GM12878 (cell line): ENCODE results near the gene ATP6V1G3. TPM values are rescaled to one million over a fixed set of nuclear protein-coding genes. Genes with fewer than 3 reads are reported as not detected.

Experiments used
- ATAC-seq: fragments of 200-7000 bp; cut with Tn5 transposase; 3 replicates; pipeline ENCODE4 v1.9.1; 2020; ENCODE audit warnings: mild to moderate bottlenecking, moderate library complexity
- BruUV-seq: library from RNA; stranded (reverse); fragments of 400-500 nt; replicated peaks from 2 replicates; lab custom pipeline; 2021; lab: Mats Ljungman, UMichigan
- CTCF ChIA-PET: fragments of 300-600 bp; sonication (Branson Sonifier 250); formaldehyde crosslinking; extraction: SDS; loops from one replicate; lab custom pipeline; 2021; ENCODE audit warnings: inconsistent platforms; lab: Yijun Ruan, JAX
- POLR2A ChIA-PET: fragments of 350-600 bp; formaldehyde crosslinking; extraction: SDS; loops from one replicate; lab custom pipeline; 2021; ENCODE audit warnings: inconsistent platforms; lab: Charles Lee
- RAD21 ChIA-PET: fragments of 300-600 bp; sonication (Branson Sonifier 250); formaldehyde crosslinking; loops from one replicate; lab custom pipeline; 2023; ENCODE audit warnings: antibody characterized with exemption; ENCODE audit not compliant: unreplicated experiment; lab: Charles Lee
- SMC1A ChIA-PET: fragments of 300-600 bp; sonication (Branson Sonifier 250); formaldehyde crosslinking; loops from one replicate; lab custom pipeline; 2023; ENCODE audit not compliant: unreplicated experiment, uncharacterized antibody; lab: Charles Lee
- DNase-seq: peaks from one replicate; pipeline ENCODE4 v3.0.0-alpha.2; 2011; ENCODE audit warnings: low read depth, low spot score
- FAIRE-seq: peaks from 3 replicates; lab custom pipeline; 2011; peaks lifted over from hg19 to GRCh38; lab: Jason Lieb, UNC
- H2AFZ ChIP-seq: 2 replicates; pipeline ENCODE4 v1.6.0; 2011; ENCODE audit warnings: low read depth, low read length, control low read depth; ENCODE audit not compliant: control insufficient read depth
- H3K27ac ChIP-seq: 2 replicates; pipeline ENCODE4 v1.5.1; 2011; ENCODE audit warnings: control low read depth; ENCODE audit not compliant: control insufficient read depth, insufficient read depth
- H3K27me3 ChIP-seq, 2 experiments: replicated peaks in 1 of 2; 2 replicates each; pipeline versions ENCODE4 v1.6.0 to v1.6.1; 2011; ENCODE audit warnings: low read length in 1 of 2; ENCODE audit not compliant: control insufficient read depth in 2 of 2, insufficient read depth in 2 of 2
- H3K36me3 ChIP-seq, 2 experiments: 2 replicates each; pipeline ENCODE4 v1.5.1; 2011; ENCODE audit warnings: low read length in 1 of 2; ENCODE audit not compliant: control insufficient read depth in 2 of 2, insufficient read depth in 2 of 2
- H3K4me1 ChIP-seq: 2 replicates; pipeline ENCODE4 v1.6.1; 2011; ENCODE audit warnings: mild to moderate bottlenecking, low read length, moderate library complexity, mixed read lengths; ENCODE audit not compliant: control insufficient read depth, insufficient read depth
- H3K4me2 ChIP-seq: 2 replicates; pipeline ENCODE4 v1.6.0; 2011; ENCODE audit warnings: control low read depth; ENCODE audit not compliant: control insufficient read depth, insufficient read depth
- H3K4me3 ChIP-seq: fragments of 200-600 bp; sonication (generic); 2 replicates; pipeline ENCODE4 v1.5.1; 2016
- H3K79me2 ChIP-seq: 2 replicates; pipeline ENCODE4 v1.6.0; 2011; ENCODE audit warnings: low read length; ENCODE audit not compliant: control insufficient read depth, insufficient read depth
- H3K9ac ChIP-seq: 2 replicates; pipeline ENCODE4 v1.8.0; 2011; ENCODE audit warnings: low read length, control low read depth, mixed read lengths; ENCODE audit not compliant: control insufficient read depth, insufficient read depth
- H3K9me3 ChIP-seq: replicated peaks from 3 replicates; pipeline ENCODE4 v1.5.1; 2011; ENCODE audit warnings: mild to moderate bottlenecking, low read length; ENCODE audit not compliant: control insufficient read depth, insufficient read depth
- H4K20me1 ChIP-seq: 2 replicates; pipeline ENCODE4 v1.6.0; 2011; ENCODE audit not compliant: control insufficient read depth, insufficient read depth
- CREM ChIP-seq: IDR thresholded peaks from 2 replicates; pipeline ENCODE4 v1.6.1; 2014; ENCODE audit warnings: antibody characterized with exemption, low read depth
- FOXK2 ChIP-seq: fragments of 450-650 bp; IDR thresholded peaks from 2 replicates; pipeline ENCODE4 v1.6.1; 2017; ENCODE audit warnings: mild to moderate bottlenecking, moderate library complexity
- NFYA ChIP-seq: IDR thresholded peaks from 2 replicates; pipeline ENCODE4 v1.6.1; 2011; ENCODE audit warnings: low read depth, mild to moderate bottlenecking, low read length, improper control_type of control experiment, borderline replicate concordance
- SREBF1 ChIP-seq: IDR thresholded peaks from 2 replicates; pipeline ENCODE4 v1.6.1; 2012; ENCODE audit warnings: mild to moderate bottlenecking, low read length
- SRF ChIP-seq, 2 experiments: IDR thresholded peaks; 2 replicates each; pipeline ENCODE4 v1.6.1; 2011; ENCODE audit warnings: low read depth in 2 of 2, low read length in 2 of 2, mild to moderate bottlenecking in 1 of 2, moderate library complexity in 1 of 2
- STAT1 ChIP-seq: fragments of 450-650 bp; conservative IDR thresholded peaks from 2 replicates; pipeline ENCODE4 v1.6.1; 2014; ENCODE audit warnings: antibody characterized with exemption, mild to moderate bottlenecking
- SUPT20H ChIP-seq: IDR thresholded peaks from 2 replicates; pipeline ENCODE4 v1.6.1; 2011; ENCODE audit warnings: low read depth, mild to moderate bottlenecking, low read length, moderate library complexity, borderline replicate concordance; ENCODE audit not compliant: control insufficient read depth
- ZBTB4 ChIP-seq: fragments of 450-650 bp; formaldehyde crosslinking; IDR thresholded peaks from 2 replicates; pipeline ENCODE4 v1.4.0; 2022; ENCODE audit warnings: mild to moderate bottlenecking, moderate library complexity
- in situ Hi-C: fragments of 300-500 bp; cut with MboI; formaldehyde crosslinking; loops from 9 replicates; pipeline ENCODE4 v1.14.3; 2018; ENCODE audit warnings: mixed read lengths
- intact Hi-C: fragments of 100-400 bp; cut with micrococcal nuclease; formaldehyde crosslinking; loops from one replicate; pipeline ENCODE4 v1.14.2; 2022; ENCODE audit not compliant: unreplicated experiment
- polyA plus RNA-seq, 11 experiments: library from polyadenylated mRNA; depleted of rRNA in 4 of 11; unstranded in 6 of 11; stranded (reverse) in 5 of 11; fragments of >200 nt; fragmentation: Nextera tagmentation in 4 of 11; fragmentation: Illumina TruSeq in 1 of 11; extraction: Ambion mirVana in 4 of 11; extraction: Trizol in 1 of 11; gene quantifications; 1 replicate in 1 of 11; 2 replicates in 10 of 11; pipeline versions ENCODE4 v1.2.1 to v1.2.3, GENCODE V29; 2011 to 2016; ENCODE audit warnings: inconsistent platforms in 2 of 11, missing spikeins in 2 of 11, low read depth in 1 of 11
- total RNA-seq, 4 experiments: library from RNA; depleted of rRNA in 3 of 4; stranded (reverse); fragments of >200 nt in 3 of 4; fragmentation: Illumina TruSeq in 1 of 4; extraction: Trizol in 1 of 4; gene quantifications; 2 replicates each; pipeline versions ENCODE4 v1.2.1 to v1.2.3, GENCODE V29; 2013 to 2021

The ATP6V1G3 gene
- total and polyA plus RNA-seq, 10 of the 15 experiments (the other 5 are each of a cell fraction or from before 2014, with no cell fraction given) = 0.22 TPM; not detected in 9

- TF ChIP-seq STAT1 (no peak), CREM (no peak), SREBF1 (no peak), SRF (IDR thresholded peaks at IDR 0.05; ENCODE audit: low read depth in 2 of 2, low read length in 2 of 2) (no peak)
These were observed 24.2 kb upstream of the ATP6V1G3 start (continued) for GRCh38 chr1:198564716-198565115.

GRCh38 chr1:198564157-198564556 is 23.7 kb upstream of the ATP6V1G3 start:
- no peak for ATAC-seq
- H2AFZ ChIP-seq = no peak overlapping the region

More at GRCh38 chr1:198564157-198564556, 23.7 kb upstream of the ATP6V1G3 start:
- no peak overlapping the region for H3K4me2 ChIP-seq
- ChIA-PET CTCF (interaction anchor here (0.6 to 1.6 kb wide), 2 partner anchors 57 to 108 kb away, joined by 3 to 4 read pairs; no protein-coding TSS in a partner anchor), SMC1A (interaction anchor here (0.7 to 1.4 kb wide), 4 partner anchors 8 to 185 kb away, joined by 3 to 6 read pairs (median 4); no protein-coding TSS in a partner anchor), POLR2A (interaction anchor here (1.4 kb wide), 1 partner anchor 14 kb away, joined by 4 read pairs; no protein-coding TSS in a partner anchor), RAD21 (no interaction called here)
- TF ChIP-seq FOXK2 (no peak), NFYA (no peak), ZBTB4 (CRISPR knock-in tag) (no peak), SUPT20H (no peak)
- no peaks in the 10 kb centered on the region for H4K20me1 ChIP-seq
- intact Hi-C loops = no loop called here
- FAIRE-seq = no peak
- in situ Hi-C loops = no loop called here
- H3K27ac ChIP-seq = no peak overlapping the region
- no peaks in the 10 kb centered on the region for H3K36me3 ChIP-seq
- H3K4me3 ChIP-seq = no peak overlapping the region
- no peaks in the 10 kb centered on the region for H3K79me2 ChIP-seq
- no peaks in the 10 kb centered on the region for H3K4me1 ChIP-seq
- no TSS peak for BruUV-seq
- DNase-seq = no peak
- H3K27me3 ChIP-seq = no peaks in the 10 kb centered on the region
- H3K9ac ChIP-seq = no peak overlapping the region
- H3K9me3 ChIP-seq = no peaks in the 10 kb centered on the region; the same call in 2 of the 3 replicates
